B cell (primary cell): ENCODE results near the gene AFTPH.

Experiments
- CTCF ChIP-seq: fragments of 200-600 bp; IDR thresholded peaks from one replicate; pipeline ENCODE4 v1.8.0; 2022; ENCODE audit warnings: antibody characterized with exemption, mild to moderate bottlenecking
- EZH2 ChIP-seq: IDR thresholded peaks from 2 replicates; pipeline ENCODE4 v1.6.1; 2012; ENCODE audit warnings: borderline replicate concordance, low read depth, mild to moderate bottlenecking, moderate library complexity, low read length; ENCODE audit not compliant: insufficient read depth, poor library complexity, severe bottlenecking

GRCh38 chr2:64617631-64618151, 93.6 kb downstream of the AFTPH start:
- TF ChIP-seq CTCF (no peak), EZH2 (no peak)
